IMR-90 (cell line): ENCODE data around the gene MAP7D1. TPM values are rescaled to one million over a fixed set of nuclear protein-coding genes. Genes with fewer than 3 reads are reported as not detected.

ENCODE experiments used
- ATAC-seq: fragments of 200-7000 bp; cut with Tn5 transposase; 2 replicates; pipeline ENCODE4 v1.9.1; 2020; ENCODE audit warnings: low read depth, mild to moderate bottlenecking, moderate library complexity
- BruUV-seq: library from RNA; stranded (reverse); fragments of 400-500 nt; replicated peaks from 2 replicates; lab custom pipeline; 2021; lab: Mats Ljungman, UMichigan
- CTCF ChIA-PET: fragments of 300-600 bp; formaldehyde crosslinking; extraction: SDS; loops from one replicate; lab custom pipeline; 2021; ENCODE audit warnings: antibody characterized with exemption; lab: Yijun Ruan, JAX
- POLR2A ChIA-PET: fragments of 300-600 bp; sonication (Branson Sonifier 250); formaldehyde crosslinking; loops from one replicate; lab custom pipeline; 2022; ENCODE audit warnings: antibody characterized with exemption; ENCODE audit not compliant: unreplicated experiment; lab: Charles Lee
- DNase-seq: peaks from one replicate; pipeline ENCODE4 v3.0.0; 2013
- H2AFZ ChIP-seq: replicated peaks from 2 replicates; pipeline ENCODE3; 2013; ENCODE audit warnings: low read length, mild to moderate bottlenecking; ENCODE audit not compliant: poor library complexity
- H2AK5ac ChIP-seq: 2 replicates; pipeline ENCODE4 v1.6.1; 2013; ENCODE audit warnings: low read depth, low read length, inconsistent platforms
- H2AK9ac ChIP-seq: replicated peaks from 2 replicates; pipeline ENCODE3; 2013; ENCODE audit warnings: mild to moderate bottlenecking, low read depth, low read length, moderate library complexity; ENCODE audit not compliant: poor library complexity
- H2BK120ac ChIP-seq: 2 replicates; pipeline ENCODE4 v1.6.1; 2013; ENCODE audit warnings: low read depth, low read length, inconsistent platforms
- H2BK15ac ChIP-seq: 3 replicates; pipeline ENCODE4 v1.6.1; 2013; ENCODE audit warnings: low read depth, low read length, inconsistent platforms
- H2BK20ac ChIP-seq: 2 replicates; pipeline ENCODE4 v1.6.1; 2013; ENCODE audit warnings: low read depth, mild to moderate bottlenecking, inconsistent platforms, low read length, moderate library complexity
- H2BK5ac ChIP-seq: 2 replicates; pipeline ENCODE4 v1.6.1; 2013; ENCODE audit warnings: mild to moderate bottlenecking, low read depth, low read length, inconsistent platforms; ENCODE audit not compliant: poor library complexity, severe bottlenecking
- H3K14ac ChIP-seq: replicated peaks from 2 replicates; pipeline ENCODE4 v1.6.1; 2013; ENCODE audit warnings: low read depth, low read length, inconsistent platforms
- H3K18ac ChIP-seq: 2 replicates; pipeline ENCODE4 v1.6.1; 2013; ENCODE audit warnings: low read depth, low read length, control low read depth
- H3K23ac ChIP-seq: 2 replicates; pipeline ENCODE4 v1.6.1; 2013; ENCODE audit warnings: low read depth, low read length, inconsistent platforms
- H3K27ac ChIP-seq: 2 replicates; pipeline ENCODE4 v1.5.1; 2013; ENCODE audit warnings: mild to moderate bottlenecking, control low read depth, low read length; ENCODE audit not compliant: insufficient read depth
- H3K27me3 ChIP-seq: 2 replicates; pipeline ENCODE4 v1.6.1; 2013; ENCODE audit warnings: low read length; ENCODE audit not compliant: control insufficient read depth, insufficient read depth
- H3K36me3 ChIP-seq: 2 replicates; pipeline ENCODE4 v1.6.1; 2013; ENCODE audit warnings: low read length, mixed read lengths; ENCODE audit not compliant: control insufficient read depth, insufficient read depth
- H3K4ac ChIP-seq: 2 replicates; pipeline ENCODE4 v1.6.1; 2013; ENCODE audit warnings: low read depth, low read length, inconsistent platforms
- H3K4me1 ChIP-seq: 2 replicates; pipeline ENCODE4 v1.6.1; 2013; ENCODE audit warnings: low read length, mixed read lengths; ENCODE audit not compliant: control insufficient read depth, insufficient read depth
- H3K4me2 ChIP-seq: 2 replicates; pipeline ENCODE4 v1.6.1; 2013; ENCODE audit warnings: low read depth, mild to moderate bottlenecking, control low read depth, low read length, moderate library complexity
- H3K4me3 ChIP-seq: 2 replicates; pipeline ENCODE4 v1.5.1; 2013; ENCODE audit warnings: low read depth, mild to moderate bottlenecking, control low read depth, low read length, moderate library complexity; ENCODE audit not compliant: insufficient read depth
- H3K56ac ChIP-seq: 2 replicates; pipeline ENCODE4 v1.6.1; 2013; ENCODE audit warnings: low read length, inconsistent platforms; ENCODE audit not compliant: insufficient read depth; ENCODE audit errors: extremely low read depth
- H3K79me1 ChIP-seq, 2 experiments: 2 replicates each; pipeline ENCODE4 v1.6.1; 2013; ENCODE audit warnings: low read length in 2 of 2, inconsistent platforms in 1 of 2, low read depth in 1 of 2
- H3K9ac ChIP-seq: 2 replicates; pipeline ENCODE4 v1.6.1; 2013; ENCODE audit warnings: low read depth, low read length, control low read depth
- H3K9me1 ChIP-seq: 2 replicates; pipeline ENCODE4 v1.6.1; 2013; ENCODE audit warnings: low read length, inconsistent platforms; ENCODE audit not compliant: insufficient read depth
- H3K9me3 ChIP-seq: 2 replicates; pipeline ENCODE4 v1.6.1; 2013; ENCODE audit warnings: low read length; ENCODE audit not compliant: control insufficient read depth, insufficient read depth
- H4K20me1 ChIP-seq: 2 replicates; pipeline ENCODE4 v1.6.1; 2013; ENCODE audit warnings: low read length, inconsistent platforms; ENCODE audit not compliant: insufficient read depth
- H4K5ac ChIP-seq: 2 replicates; pipeline ENCODE4 v1.6.1; 2013; ENCODE audit warnings: mild to moderate bottlenecking, low read depth, low read length, control low read depth
- H4K8ac ChIP-seq, 2 experiments: 2 replicates each; pipeline ENCODE4 v1.6.1; 2013; ENCODE audit warnings: low read depth in 2 of 2, low read length in 2 of 2, control low read depth in 1 of 2, inconsistent platforms in 1 of 2
- H4K91ac ChIP-seq: 2 replicates; pipeline ENCODE4 v1.6.1; 2013; ENCODE audit warnings: low read depth, low read length, inconsistent platforms; ENCODE audit not compliant: insufficient read depth
- RAD21 ChIP-seq: IDR thresholded peaks from 2 replicates; pipeline ENCODE4 v1.6.1; 2012; ENCODE audit warnings: low read length, improper control_type of control experiment
- WGBS, 2 experiments: methylation state at CpG; one replicate each; pipeline versions ENCODE4 v1.1.5 to v1.1.7; 2013; ENCODE audit warnings: missing lambda C conversion rate in 2 of 2; ENCODE audit not compliant: insufficient read length in 1 of 2; ENCODE audit errors: extremely low coverage in 2 of 2; 5-methylcytosine and 5-hydroxymethylcytosine counted together
- dilution Hi-C: fragments of 300-500 bp; cut with HindIII; formaldehyde crosslinking; loops from one replicate; pipeline ENCODE4 v1.14.3; 2018; ENCODE audit warnings: low sequenced_read_pairs; ENCODE audit not compliant: unreplicated experiment
- in situ Hi-C: fragments of 300-500 bp; cut with MboI; formaldehyde crosslinking; loops from 3 replicates; pipeline ENCODE4 v1.14.3; 2019; ENCODE audit warnings: low sequenced_read_pairs, inconsistent platforms, mixed read lengths
- intact Hi-C: fragments of 100-400 bp; cut with micrococcal nuclease; formaldehyde crosslinking; loops from 2 replicates; pipeline ENCODE4 v1.10.0; 2022
- polyA plus RNA-seq, 3 experiments: library from polyadenylated mRNA; depleted of rRNA; stranded (reverse); fragments of >200 nt; gene quantifications; 2 replicates each; pipeline ENCODE4 v1.2.3, GENCODE V29; 2012; ENCODE audit warnings: low replicate concordance in 1 of 3
- total RNA-seq: library from RNA; depleted of rRNA; stranded (reverse); fragments of >200 nt; gene quantifications from 2 replicates; pipeline ENCODE4 v1.2.3, GENCODE V29; 2012

The MAP7D1 gene
- total and polyA plus RNA-seq, 2 of the 4 experiments (the other 2 are of a cell fraction): 32.3 to 81.9 TPM

DNA sequence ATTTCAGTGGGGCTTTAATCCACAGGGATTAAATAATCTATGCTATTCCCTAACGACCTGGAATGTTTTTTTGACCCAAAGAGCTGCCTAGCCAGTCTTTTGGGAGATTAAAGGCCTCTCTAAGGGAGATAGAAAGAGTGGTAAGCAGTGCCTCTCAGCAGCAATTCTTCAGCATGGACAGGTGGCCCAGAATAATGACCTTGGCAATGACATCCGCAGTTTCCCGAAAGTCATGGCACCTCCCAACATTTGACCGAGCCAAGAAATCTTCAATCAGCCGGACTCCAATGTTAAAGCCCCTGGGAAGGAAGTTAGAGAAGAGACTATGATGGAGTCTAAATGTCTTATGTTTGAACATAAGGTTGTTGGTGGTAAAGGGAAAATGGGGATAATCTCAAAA is 16.4 kb upstream of the MAP7D1 start:
- Histone ChIP-seq H3K23ac (no peak overlapping the region), H3K14ac (no peak overlapping the region), H3K27me3 (no peaks in the 10 kb centered on the region), H2AK5ac (no peak overlapping the region), H3K27ac (no peak overlapping the region), H3K9ac (no peak overlapping the region), H2BK120ac (no peak overlapping the region), H4K91ac (no peak overlapping the region), H3K4me2 (no peak overlapping the region), H2AFZ (no peak overlapping the region), H2BK5ac (no peak overlapping the region), H4K20me1 (peaks cover 9% of the 10 kb centered on the region; the same call in 1 of the 2 replicates), H3K9me1 (peaks cover 29% of the 10 kb centered on the region), H2BK15ac (no peak overlapping the region), H3K18ac (no peak overlapping the region), H2BK20ac (no peak overlapping the region), H3K56ac (no peak overlapping the region), H3K9me3 (no peaks in the 10 kb centered on the region), H4K8ac (no peak overlapping the region), H3K4me1 (peaks cover 17% of the 10 kb centered on the region), H3K79me1 (peaks cover 25 to 73% of the 10 kb centered on the region in 2 experiments), H3K4ac (no peak overlapping the region), H3K36me3 (peaks cover 19% of the 10 kb centered on the region), H4K5ac (no peak overlapping the region), H2AK9ac (no peak overlapping the region), H3K4me3 (no peak overlapping the region)
- BruUV-seq: no TSS peak
- dilution Hi-C loops: no loop called here
- intact Hi-C loops: no loop called here
- WGBS, 2 experiments: 100% methylated on average over 2 of the region's 5 CpGs; no CpG with 5 or more reads in 1 of the 2 experiments
- TF ChIP-seq RAD21: no peak
- in situ Hi-C loops: no loop called here
- DNase-seq (no peak), ATAC-seq (no peak)
- CTCF ChIA-PET: interaction anchor here (0.9 kb wide), 1 partner anchor 10 kb away, joined by 3 read pairs; no protein-coding TSS in a partner anchor
- POLR2A ChIA-PET: no interaction called here
